Measurements from ENCODE around the gene EML1.

Gene EML1

DNA sequence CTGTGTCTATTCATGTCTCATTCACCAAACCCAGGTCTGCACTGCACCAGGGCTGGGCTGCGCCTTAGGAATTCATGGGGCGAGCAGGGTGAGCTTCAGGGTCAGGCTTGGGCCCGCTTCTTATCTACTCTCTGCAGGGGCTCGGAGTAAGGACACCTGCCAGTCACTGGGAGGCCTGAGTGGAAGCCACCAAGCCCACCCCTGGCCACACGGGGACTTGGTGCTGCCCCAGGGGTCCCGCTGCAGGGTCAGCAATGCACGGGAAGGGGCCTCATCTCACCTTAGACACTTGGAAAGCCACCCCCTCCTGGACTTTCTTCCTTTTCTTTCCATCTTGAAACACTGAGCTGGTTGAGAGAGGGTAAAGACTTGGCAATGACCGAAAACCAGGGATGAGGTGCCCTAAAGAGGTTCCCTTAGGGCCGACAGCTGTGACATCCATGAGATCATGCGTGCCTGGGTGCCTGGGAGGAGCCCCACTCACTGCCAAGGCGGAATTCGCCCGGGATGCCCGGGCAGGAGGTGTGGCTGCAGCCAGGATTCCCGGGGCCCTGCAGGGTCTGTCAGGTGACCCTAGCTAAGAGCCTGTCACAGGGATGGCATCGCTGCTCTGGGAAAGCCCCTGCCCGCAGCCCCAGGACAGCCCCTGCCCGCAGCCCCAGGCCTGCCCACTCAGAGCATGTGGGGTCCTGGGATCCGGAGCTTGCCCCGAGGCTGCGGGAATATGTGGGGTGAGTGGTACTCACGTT is 45.5 kb upstream of the EML1 start:
- no peak overlapping the region for H3K4me3 ChIP-seq (ENCODE audit: low read depth, low read length)
- in situ Hi-C loops (cut with HindIII; ENCODE audit: low sequenced_read_pairs) = no loop called here
- DNase-seq (ENCODE audit: low read depth, low spot score) = no peak
- TF ChIP-seq, protein P1, sequence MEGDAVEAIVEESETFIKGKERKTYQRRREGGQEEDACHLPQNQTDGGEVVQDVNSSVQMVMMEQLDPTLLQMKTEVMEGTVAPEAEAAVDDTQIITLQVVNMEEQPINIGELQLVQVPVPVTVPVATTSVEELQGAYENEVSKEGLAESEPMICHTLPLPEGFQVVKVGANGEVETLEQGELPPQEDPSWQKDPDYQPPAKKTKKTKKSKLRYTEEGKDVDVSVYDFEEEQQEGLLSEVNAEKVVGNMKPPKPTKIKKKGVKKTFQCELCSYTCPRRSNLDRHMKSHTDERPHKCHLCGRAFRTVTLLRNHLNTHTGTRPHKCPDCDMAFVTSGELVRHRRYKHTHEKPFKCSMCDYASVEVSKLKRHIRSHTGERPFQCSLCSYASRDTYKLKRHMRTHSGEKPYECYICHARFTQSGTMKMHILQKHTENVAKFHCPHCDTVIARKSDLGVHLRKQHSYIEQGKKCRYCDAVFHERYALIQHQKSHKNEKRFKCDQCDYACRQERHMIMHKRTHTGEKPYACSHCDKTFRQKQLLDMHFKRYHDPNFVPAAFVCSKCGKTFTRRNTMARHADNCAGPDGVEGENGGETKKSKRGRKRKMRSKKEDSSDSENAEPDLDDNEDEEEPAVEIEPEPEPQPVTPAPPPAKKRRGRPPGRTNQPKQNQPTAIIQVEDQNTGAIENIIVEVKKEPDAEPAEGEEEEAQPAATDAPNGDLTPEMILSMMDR (IDR thresholded peaks at IDR 0.05; ENCODE audit: low read depth, low read length) = no peak

DNA sequence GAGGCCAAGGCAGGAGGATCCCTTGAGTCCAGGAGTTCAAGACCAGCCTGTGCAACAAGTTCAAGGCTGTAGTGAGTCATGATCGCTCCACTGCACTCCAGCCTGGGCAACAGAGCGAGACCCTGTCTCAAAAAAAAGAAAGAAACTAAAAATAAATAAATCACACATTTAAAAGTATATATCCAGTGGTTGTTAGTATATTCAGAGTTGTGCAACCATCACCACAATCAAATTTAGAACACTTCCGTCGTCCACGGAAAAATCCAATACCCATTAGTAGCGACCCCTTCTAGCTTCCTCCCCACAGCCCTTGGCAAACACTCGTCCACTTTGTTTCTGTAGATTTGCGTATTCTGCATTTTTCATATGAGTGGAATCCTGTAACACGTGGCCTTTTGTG is 44.7 kb upstream of the EML1 start:
- no peak for DNase-seq (ENCODE audit: low read depth, low spot score)
- no peak overlapping the region for H3K4me3 ChIP-seq (ENCODE audit: low read depth, low read length)
- in situ Hi-C loops (cut with HindIII; ENCODE audit: low sequenced_read_pairs) = no loop called here
- TF ChIP-seq, protein P1 (IDR thresholded peaks at IDR 0.05; ENCODE audit: low read depth, low read length) = no peak

DNA sequence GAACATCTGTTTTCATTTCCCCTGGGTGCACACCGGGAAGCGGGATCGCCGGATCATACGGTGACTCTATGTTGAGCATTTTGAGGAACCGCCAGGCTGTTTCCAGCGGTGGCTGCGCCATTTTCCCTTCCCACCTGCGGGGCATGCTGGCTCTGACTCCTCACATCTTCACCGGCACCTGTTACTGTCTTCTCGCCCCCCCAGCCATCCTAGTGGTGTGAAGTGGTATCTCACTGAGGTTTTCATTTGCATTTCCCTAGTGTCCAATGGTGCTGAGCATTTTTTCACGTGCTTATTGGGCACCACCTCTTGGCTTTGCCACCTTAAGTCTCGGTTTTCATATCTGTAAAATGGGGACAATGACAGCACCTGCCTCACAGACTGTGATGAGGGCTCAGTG is 44.1 kb upstream of the EML1 start:
- TF ChIP-seq, protein P1 (IDR thresholded peaks at IDR 0.05; ENCODE audit: low read depth, low read length) = peak; percentile 22
- in situ Hi-C loops (cut with HindIII; ENCODE audit: low sequenced_read_pairs) = no loop called here

DNA sequence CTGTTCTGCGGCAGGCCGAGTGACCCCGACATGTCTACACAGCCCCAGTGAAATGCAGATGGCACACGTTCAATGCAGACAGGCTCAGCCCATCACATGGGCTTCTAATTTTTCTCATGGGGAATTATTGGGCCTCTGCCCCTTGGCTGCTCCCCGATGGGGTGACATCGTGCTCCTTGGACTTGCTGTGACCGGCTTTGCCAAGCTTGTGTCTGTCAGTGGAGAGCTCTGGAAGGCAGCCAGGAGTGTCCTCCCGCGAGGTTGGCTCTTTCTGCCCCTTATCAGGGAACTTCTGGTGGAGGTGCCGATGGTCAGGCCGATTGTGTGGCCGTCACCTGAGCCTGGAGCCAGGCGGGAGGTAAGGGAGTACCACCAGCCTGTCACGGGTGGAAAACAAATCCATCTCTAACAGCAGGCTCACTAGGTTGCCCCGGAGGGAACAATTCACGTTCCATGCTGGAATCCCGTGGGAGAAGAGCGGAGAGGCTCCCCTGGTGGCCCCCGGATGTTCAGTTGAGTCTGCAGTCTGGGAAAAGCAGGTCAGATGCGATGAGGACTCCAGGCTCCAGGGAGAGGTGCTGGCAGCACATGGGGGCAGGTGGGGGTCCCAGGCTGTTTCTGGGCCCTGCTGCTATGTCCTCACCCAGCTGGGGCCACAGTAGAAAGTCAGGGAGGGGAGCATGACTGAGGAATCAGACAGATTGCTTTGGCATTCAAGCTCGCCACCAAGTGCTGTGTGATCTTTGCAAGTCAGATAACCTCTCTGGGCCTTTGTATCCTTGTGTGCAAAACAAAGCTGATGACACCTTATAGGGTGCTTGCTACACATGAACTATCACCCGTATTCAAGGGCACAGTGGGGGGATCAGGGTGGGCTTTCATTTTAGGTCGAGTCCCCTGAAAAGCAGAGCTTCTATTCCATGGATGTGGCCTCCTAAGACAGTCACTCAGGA is 43.2 kb upstream of the EML1 start:
- TF ChIP-seq, protein P1 (IDR thresholded peaks at IDR 0.05; ENCODE audit: low read depth, low read length) = no peak
- in situ Hi-C loops (cut with HindIII; ENCODE audit: low sequenced_read_pairs) = no loop called here
- no peak overlapping the region for H3K4me3 ChIP-seq (ENCODE audit: low read depth, low read length)
- DNase-seq (ENCODE audit: low read depth, low spot score) = no peak

More for the DNA sequence above, 44.1 kb upstream of the EML1 start:
- no peak for DNase-seq (ENCODE audit: low read depth, low spot score)
- no peak overlapping the region for H3K4me3 ChIP-seq (ENCODE audit: low read depth, low read length)

DNA sequence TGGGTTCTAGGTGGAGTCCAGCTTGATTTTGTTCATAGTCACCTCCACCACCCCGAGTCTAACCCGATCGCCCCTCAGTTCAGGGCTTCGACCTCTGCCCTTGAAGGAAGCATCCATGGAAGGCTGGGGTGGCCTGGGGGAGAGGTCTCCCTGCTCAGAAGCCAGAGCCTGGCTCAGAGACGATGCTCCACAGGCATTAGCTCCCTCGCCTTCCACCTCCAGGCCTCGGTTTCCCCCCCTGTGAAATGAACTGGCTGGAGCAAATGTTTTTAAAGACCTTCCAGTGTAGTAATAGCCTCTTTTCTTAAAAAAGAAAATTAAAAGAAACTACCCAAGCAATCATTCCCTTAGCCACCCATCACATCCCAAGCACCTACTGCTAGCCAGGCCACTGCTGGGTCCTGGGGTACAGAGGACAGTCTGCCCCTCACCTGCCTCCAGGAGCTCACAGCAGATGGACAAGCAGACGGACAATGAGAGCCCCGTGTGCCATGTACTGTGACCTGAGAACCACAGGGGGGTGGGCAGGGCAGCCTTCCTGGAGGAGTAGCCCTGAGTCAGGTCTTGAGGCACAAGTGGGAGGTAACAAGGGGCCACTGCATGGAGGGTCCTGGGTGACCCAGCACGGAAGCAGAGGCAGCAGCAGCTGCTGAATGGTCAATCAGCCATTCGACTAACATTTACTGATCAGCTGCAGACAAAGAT is 42.3 kb upstream of the EML1 start:
- TF ChIP-seq, protein P1 (IDR thresholded peaks at IDR 0.05; ENCODE audit: low read depth, low read length) = no peak
- in situ Hi-C loops (cut with HindIII; ENCODE audit: low sequenced_read_pairs) = no loop called here
- H3K4me3 ChIP-seq (ENCODE audit: low read depth, low read length) = no peak overlapping the region
- no peak for DNase-seq (ENCODE audit: low read depth, low spot score)
